H1 (cell line): ENCODE measurements around the gene CKLF. TPM values are rescaled to one million over a fixed set of nuclear protein-coding genes. Genes with fewer than 3 reads are reported as not detected.

Experiments
- CHD2 ChIP-seq: IDR thresholded peaks from 2 replicates; pipeline ENCODE4 v1.6.1; 2012; ENCODE audit warnings: low read length, improper control_type of control experiment
- KDM4A ChIP-seq: IDR thresholded peaks from one replicate; pipeline ENCODE4 v1.7.1; 2012; ENCODE audit warnings: low read depth, mild to moderate bottlenecking, moderate library complexity, low read length, inconsistent platforms; ENCODE audit not compliant: severe bottlenecking
- PHF8 ChIP-seq: fragments of 200-600 bp; sonication (generic); conservative IDR thresholded peaks from 2 replicates; pipeline ENCODE4 v1.7.1; 2012; ENCODE audit warnings: low read depth, mild to moderate bottlenecking, inconsistent platforms, low read length, moderate library complexity
- POLR2A ChIP-seq, 2 experiments: IDR thresholded peaks; 1 replicate in 1 of 2; 2 replicates in 1 of 2; pipeline ENCODE4 v1.6.1; 2011; ENCODE audit warnings: low read depth in 2 of 2, low read length in 2 of 2, mild to moderate bottlenecking in 2 of 2; ENCODE audit errors: control extremely low read depth in 1 of 2
- POLR2AphosphoS5 ChIP-seq: IDR thresholded peaks from 2 replicates; pipeline ENCODE4 v1.6.1; 2011; ENCODE audit warnings: low read depth, low read length
- TAF7 ChIP-seq: optimal IDR thresholded peaks from 2 replicates; pipeline ENCODE3; 2011; ENCODE audit warnings: low read depth, mild to moderate bottlenecking, inconsistent platforms, low read length, moderate library complexity, borderline replicate concordance
- TBP ChIP-seq: IDR thresholded peaks from 2 replicates; pipeline ENCODE4 v1.6.1; 2011; ENCODE audit warnings: low read depth, low read length, improper control_type of control experiment
- TCF12 ChIP-seq: IDR thresholded peaks from 2 replicates; pipeline ENCODE4 v1.6.1; 2011; ENCODE audit warnings: low read depth, mild to moderate bottlenecking, low read length
- polyA plus RNA-seq, 7 experiments: library from polyadenylated mRNA; depleted of rRNA in 3 of 7; stranded (reverse) in 5 of 7; unstranded in 2 of 7; fragments of >200 nt in 5 of 7; fragments of 200-250 nt in 2 of 7; gene quantifications; 1 replicate in 5 of 7; 2 replicates in 1 of 7; 4 replicates in 1 of 7; pipeline versions ENCODE4 v1.2.1 to v1.2.3, GENCODE V29; 2011 to 2013; ENCODE audit warnings: missing spikeins in 2 of 7, mixed read lengths in 2 of 7
- total RNA-seq: library from RNA; stranded (reverse); fragmentation: NEBNext Ultra II Directional; extraction: Animal tissue kit (Norgen Biotek cat#: 25700); gene quantifications from 2 replicates; pipeline ENCODE4 v1.2.1, GENCODE V29; 2021
- TF ChIP-seq, protein P1 (sequence below): IDR thresholded peaks from 2 replicates; pipeline ENCODE4 v1.6.1; 2012; ENCODE audit warnings: inconsistent platforms
- TF ChIP-seq, protein P2 (sequence below), 3 experiments: IDR thresholded peaks; 1 replicate in 2 of 3; 2 replicates in 1 of 3; pipeline versions ENCODE4 v1.5.1 to v1.6.1; 2011; ENCODE audit warnings: low read length in 3 of 3, mild to moderate bottlenecking in 3 of 3, inconsistent platforms in 2 of 3, low read depth in 1 of 3, moderate library complexity in 1 of 3; ENCODE audit not compliant: insufficient read depth in 1 of 3; ENCODE audit errors: control extremely low read depth in 1 of 3

Gene CKLF
- total and polyA plus RNA-seq, 2 of the 8 experiments (the other 6 are each of a cell fraction or from before 2014, with no cell fraction given): 21.1 to 63.5 TPM

DNA sequence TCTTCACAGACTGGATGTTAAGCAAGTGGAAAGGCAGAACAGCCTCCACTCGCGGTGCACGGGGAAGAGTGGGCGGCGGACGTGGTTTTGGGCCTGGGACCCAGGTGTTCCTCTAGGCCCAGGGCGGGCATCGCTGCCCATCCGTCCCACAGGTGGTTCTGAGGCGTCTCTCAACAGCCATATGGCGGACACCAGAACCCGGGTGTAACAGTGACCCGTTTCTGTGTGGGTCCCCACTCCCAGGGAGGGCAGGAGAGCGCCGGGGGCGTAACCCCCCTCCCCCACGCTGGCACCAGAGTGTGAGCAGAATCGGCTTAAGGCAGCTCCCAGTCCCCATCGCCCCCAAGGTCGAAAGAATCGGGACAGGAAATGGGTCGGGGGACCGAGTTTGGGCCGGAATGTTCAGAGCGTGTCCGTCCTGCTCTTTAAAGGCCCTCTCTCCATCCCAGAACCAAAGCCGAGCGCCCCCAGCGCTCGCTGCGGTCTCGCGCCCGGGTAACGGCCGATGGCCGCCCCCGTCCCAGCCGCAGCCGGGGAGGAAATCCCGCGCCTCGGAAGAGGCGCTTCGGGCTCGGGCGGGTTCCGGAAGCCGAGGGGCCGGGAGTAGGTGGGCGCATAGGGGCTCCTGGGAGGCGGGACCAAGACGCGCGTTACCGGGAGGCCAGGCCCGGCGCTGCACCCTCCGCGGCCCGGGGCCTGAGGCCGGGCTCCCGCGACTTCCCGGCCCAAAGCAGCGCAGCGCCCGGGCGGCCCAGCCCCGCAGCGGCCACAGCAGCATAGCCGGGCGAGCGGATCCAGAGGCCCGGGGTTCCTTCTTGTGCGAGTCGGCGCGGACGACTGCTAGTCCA is 2.9 kb upstream of the CKLF start, which contains the start of gene TK2 (continued):
- TF ChIP-seq TBP (peak; percentile 85; the same call in 1 of the 2 replicates), TCF12 (no peak), PHF8 (peak; percentile 88), CHD2 (no peak), POLR2AphosphoS5 (0 out of 2 replicates have a peak, but pooled peaks have one; percentile 26), POLR2A (IDR thresholded peaks at IDR 0.05; ENCODE audit: control extremely low read depth in 1 of 2, low read depth in 2 of 2, low read length in 2 of 2) (peak; percentile 67 to 81), KDM4A (peak; percentile 78), TAF7 (peak; percentile 82)
- TF ChIP-seq, protein P1, sequence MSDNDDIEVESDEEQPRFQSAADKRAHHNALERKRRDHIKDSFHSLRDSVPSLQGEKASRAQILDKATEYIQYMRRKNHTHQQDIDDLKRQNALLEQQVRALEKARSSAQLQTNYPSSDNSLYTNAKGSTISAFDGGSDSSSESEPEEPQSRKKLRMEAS: peak; percentile 13; the same call in 1 of the 2 replicates
- TF ChIP-seq, protein P2, sequence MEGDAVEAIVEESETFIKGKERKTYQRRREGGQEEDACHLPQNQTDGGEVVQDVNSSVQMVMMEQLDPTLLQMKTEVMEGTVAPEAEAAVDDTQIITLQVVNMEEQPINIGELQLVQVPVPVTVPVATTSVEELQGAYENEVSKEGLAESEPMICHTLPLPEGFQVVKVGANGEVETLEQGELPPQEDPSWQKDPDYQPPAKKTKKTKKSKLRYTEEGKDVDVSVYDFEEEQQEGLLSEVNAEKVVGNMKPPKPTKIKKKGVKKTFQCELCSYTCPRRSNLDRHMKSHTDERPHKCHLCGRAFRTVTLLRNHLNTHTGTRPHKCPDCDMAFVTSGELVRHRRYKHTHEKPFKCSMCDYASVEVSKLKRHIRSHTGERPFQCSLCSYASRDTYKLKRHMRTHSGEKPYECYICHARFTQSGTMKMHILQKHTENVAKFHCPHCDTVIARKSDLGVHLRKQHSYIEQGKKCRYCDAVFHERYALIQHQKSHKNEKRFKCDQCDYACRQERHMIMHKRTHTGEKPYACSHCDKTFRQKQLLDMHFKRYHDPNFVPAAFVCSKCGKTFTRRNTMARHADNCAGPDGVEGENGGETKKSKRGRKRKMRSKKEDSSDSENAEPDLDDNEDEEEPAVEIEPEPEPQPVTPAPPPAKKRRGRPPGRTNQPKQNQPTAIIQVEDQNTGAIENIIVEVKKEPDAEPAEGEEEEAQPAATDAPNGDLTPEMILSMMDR (IDR thresholded peaks at IDR 0.05; ENCODE audit: control extremely low read depth in 1 of 3, insufficient read depth in 1 of 3, low read depth in 1 of 3, low read length in 3 of 3): peak in 2 of 3 experiments; percentile 7; a peak in 1 of 4 replicates
